ENCODE results near the gene MAD1L1. TPM values are rescaled to one million over a fixed set of nuclear protein-coding genes. Genes with fewer than 3 reads are reported as not detected.

Gene MAD1L1
- total RNA-seq, 4 donors from 2014 or later = 8.0 to 52.7 (median 26.7) TPM

DNA sequence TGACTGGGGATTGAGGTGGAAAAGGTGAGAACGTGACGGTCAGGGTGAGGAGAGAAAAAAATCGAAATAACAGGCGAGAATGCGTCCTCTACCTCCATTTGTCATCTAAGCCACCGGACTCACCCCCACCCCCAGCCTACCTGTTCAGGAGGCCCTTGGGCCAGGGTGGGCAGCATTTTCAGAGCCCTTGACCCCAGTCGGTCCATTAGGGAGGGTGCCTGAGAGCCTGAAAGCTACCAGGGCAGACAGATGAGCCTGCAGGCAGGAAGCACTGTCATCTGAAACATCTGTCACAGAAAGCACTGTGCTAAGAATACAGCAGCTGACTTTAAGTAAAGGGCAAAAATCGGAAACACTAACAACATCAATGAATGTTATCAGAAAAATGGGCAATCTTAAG, 47.0 kb downstream of the MAD1L1 start:
- in situ Hi-C loops (cut with MboI; ENCODE audit: low pct_ligation_motif_present in 1 of 4, low pct_unique_long_range_greater_than_20kb in 1 of 4, low sequenced_read_pairs in 3 of 4) (no loop called here), intact Hi-C loops (cut with DNase I; ENCODE audit: low total_unique reads) (no loop called here)
- no peak for DNase-seq
- Histone ChIP-seq H3K27me3 (no peaks in the 10 kb centered on the region), H3K27ac (no peak overlapping the region), H3K4me1 (no peaks in the 10 kb centered on the region), H3K9me3 (peaks cover 5% of the 10 kb centered on the region in 2 donors), H3K4me3 (no peak overlapping the region), H3K36me3 (no peaks in the 10 kb centered on the region)
- TF ChIP-seq POLR2AphosphoS5 (IDR thresholded peaks at IDR 0.05) (no peak), EP300 (IDR thresholded peaks at IDR 0.05; ENCODE audit: low read depth) (no peak), POLR2A (IDR thresholded peaks at IDR 0.05) (no peak)
- TF ChIP-seq, protein P1, sequence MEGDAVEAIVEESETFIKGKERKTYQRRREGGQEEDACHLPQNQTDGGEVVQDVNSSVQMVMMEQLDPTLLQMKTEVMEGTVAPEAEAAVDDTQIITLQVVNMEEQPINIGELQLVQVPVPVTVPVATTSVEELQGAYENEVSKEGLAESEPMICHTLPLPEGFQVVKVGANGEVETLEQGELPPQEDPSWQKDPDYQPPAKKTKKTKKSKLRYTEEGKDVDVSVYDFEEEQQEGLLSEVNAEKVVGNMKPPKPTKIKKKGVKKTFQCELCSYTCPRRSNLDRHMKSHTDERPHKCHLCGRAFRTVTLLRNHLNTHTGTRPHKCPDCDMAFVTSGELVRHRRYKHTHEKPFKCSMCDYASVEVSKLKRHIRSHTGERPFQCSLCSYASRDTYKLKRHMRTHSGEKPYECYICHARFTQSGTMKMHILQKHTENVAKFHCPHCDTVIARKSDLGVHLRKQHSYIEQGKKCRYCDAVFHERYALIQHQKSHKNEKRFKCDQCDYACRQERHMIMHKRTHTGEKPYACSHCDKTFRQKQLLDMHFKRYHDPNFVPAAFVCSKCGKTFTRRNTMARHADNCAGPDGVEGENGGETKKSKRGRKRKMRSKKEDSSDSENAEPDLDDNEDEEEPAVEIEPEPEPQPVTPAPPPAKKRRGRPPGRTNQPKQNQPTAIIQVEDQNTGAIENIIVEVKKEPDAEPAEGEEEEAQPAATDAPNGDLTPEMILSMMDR (IDR thresholded peaks at IDR 0.05) = no peak
- 92 to 93% methylated on average over 7 to 8 of the region's 8 CpGs for WGBS, 2 donors (ENCODE audit: low coverage in 1 of 2)

DNA sequence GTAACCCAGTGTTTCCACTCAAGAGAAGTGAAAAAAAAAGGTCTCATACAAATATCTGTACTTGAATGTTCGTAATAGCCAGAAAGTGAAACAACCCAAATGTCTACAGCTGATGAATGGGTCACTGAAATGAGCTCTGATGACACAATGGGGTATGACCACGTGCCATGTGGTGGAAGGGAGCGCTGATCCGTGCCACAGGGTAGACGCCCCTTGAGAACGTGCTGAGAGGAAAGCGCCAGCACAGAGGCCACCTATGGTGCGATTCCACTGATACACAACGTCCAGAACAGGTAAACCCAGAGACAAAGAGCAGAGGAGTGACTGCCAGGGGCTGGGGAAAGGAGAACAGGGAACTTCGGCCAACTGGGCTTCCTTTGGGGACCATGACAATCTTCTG, 50.3 kb downstream of the MAD1L1 start:
- Histone ChIP-seq H3K27ac (no peak overlapping the region), H3K27me3 (no peaks in the 10 kb centered on the region), H3K4me3 (no peak overlapping the region), H3K4me1 (no peaks in the 10 kb centered on the region), H3K9me3 (no peaks in the 10 kb centered on the region), H3K36me3 (no peaks in the 10 kb centered on the region)
- WGBS, 2 donors (ENCODE audit: low coverage in 1 of 2) = 83% methylated on average over 3 to 10 of the region's 10 CpGs
- intact Hi-C loops (cut with DNase I; ENCODE audit: low total_unique reads) = no loop called here
- TF ChIP-seq POLR2AphosphoS5 (IDR thresholded peaks at IDR 0.05) = no peak
- TF ChIP-seq POLR2A (IDR thresholded peaks at IDR 0.05) = no peak
- TF ChIP-seq, protein P1 (IDR thresholded peaks at IDR 0.05) = no peak
- no peak for TF ChIP-seq EP300 (IDR thresholded peaks at IDR 0.05; ENCODE audit: low read depth)
- in situ Hi-C loops (cut with MboI; ENCODE audit: low pct_ligation_motif_present in 1 of 4, low pct_unique_long_range_greater_than_20kb in 1 of 4, low sequenced_read_pairs in 3 of 4) = no loop called here
- DNase-seq = no peak

DNA sequence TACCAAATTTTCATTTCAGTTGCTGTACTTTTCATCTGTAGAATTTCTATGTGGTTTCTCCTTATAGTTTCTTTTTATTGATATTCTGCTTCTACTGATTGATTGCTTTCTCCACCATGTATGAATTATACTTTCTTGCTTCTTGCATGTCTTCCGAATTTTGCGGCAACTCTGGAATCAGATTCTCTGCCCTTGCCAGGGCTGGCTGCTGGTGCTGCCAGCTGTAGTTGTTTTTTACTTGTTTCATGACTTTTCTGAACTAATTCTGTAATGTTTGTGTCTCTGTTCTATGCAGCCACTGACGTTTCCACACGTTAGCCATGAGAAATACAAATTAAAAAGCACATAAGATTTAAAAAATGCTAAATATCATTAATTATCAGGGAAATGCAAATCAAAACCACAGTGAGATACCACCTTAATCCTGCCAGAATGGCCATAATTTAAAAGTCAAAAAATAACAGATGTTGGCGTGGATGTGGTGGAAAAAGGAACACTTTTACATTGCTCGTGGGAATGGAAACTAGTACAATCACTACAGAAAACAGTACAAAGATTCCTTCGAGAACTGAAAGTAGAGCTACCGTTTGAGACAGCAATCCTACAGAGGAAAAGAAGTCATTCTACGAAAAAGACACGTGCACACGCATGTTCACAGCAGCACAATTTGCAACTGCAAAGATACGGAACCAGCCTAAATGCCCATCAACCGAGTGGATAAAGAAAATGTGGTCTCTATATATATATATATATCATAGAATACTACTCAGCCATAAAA, 51.5 kb downstream of the MAD1L1 start:
- no peak for DNase-seq
- in situ Hi-C loops (cut with MboI; ENCODE audit: low pct_ligation_motif_present in 1 of 4, low pct_unique_long_range_greater_than_20kb in 1 of 4, low sequenced_read_pairs in 3 of 4) = no loop called here
- H3K36me3 ChIP-seq = no peaks in the 10 kb centered on the region
- intact Hi-C loops (cut with DNase I; ENCODE audit: low total_unique reads) = no loop called here
- H3K9me3 ChIP-seq = no peaks in the 10 kb centered on the region
- H3K27ac ChIP-seq = no peak overlapping the region
- WGBS, 2 donors (ENCODE audit: low coverage in 1 of 2) = 87 to 90% methylated on average over 12 to 13 of the region's 13 CpGs
- H3K4me3 ChIP-seq = no peak overlapping the region
- no peaks in the 10 kb centered on the region for H3K4me1 ChIP-seq
- TF ChIP-seq, protein P1 (IDR thresholded peaks at IDR 0.05) = no peak
- TF ChIP-seq EP300 (IDR thresholded peaks at IDR 0.05; ENCODE audit: low read depth) (no peak), POLR2A (IDR thresholded peaks at IDR 0.05) (no peak), POLR2AphosphoS5 (IDR thresholded peaks at IDR 0.05) (no peak)
- H3K27me3 ChIP-seq = no peaks in the 10 kb centered on the region

DNA sequence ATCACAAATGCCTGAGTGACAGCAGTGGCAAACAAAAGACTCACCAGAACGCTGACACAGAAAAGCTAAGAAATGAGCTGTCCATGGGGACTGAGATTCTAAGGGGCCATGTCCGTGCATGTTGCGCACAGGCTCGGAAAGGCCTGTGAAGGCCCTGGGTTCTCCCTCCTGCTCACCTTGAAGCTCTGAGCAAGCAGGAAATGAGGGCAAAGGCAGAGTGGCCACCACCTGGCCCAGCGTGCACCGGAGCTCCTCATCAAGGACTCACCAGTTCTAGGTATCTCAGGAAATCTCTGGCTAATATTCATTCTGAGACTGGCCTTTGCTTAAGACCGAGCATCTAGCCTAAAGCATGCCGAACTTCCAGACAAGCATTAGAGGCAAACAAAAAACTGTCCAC, 52.7 kb downstream of the MAD1L1 start:
- peaks cover 0 to under 1% (median 0%) of the 10 kb centered on the region in 4 donors for H3K4me1 ChIP-seq
- 86 to 93% methylated on average over 3 to 8 of the region's 8 CpGs for WGBS, 2 donors (ENCODE audit: low coverage in 1 of 2)
- no peak overlapping the region for H3K4me3 ChIP-seq
- DNase-seq = no peak
- TF ChIP-seq POLR2A (IDR thresholded peaks at IDR 0.05) = no peak
- TF ChIP-seq, protein P1 (IDR thresholded peaks at IDR 0.05) = no peak
- TF ChIP-seq EP300 (IDR thresholded peaks at IDR 0.05; ENCODE audit: low read depth) = no peak
- TF ChIP-seq POLR2AphosphoS5 (IDR thresholded peaks at IDR 0.05) = no peak
- H3K9me3 ChIP-seq = no peaks in the 10 kb centered on the region
- in situ Hi-C loops (cut with MboI; ENCODE audit: low pct_ligation_motif_present in 1 of 4, low pct_unique_long_range_greater_than_20kb in 1 of 4, low sequenced_read_pairs in 3 of 4) (no loop called here), intact Hi-C loops (cut with DNase I; ENCODE audit: low total_unique reads) (no loop called here)
- H3K27me3 ChIP-seq = no peaks in the 10 kb centered on the region
- no peak overlapping the region for H3K27ac ChIP-seq
- H3K36me3 ChIP-seq = no peaks in the 10 kb centered on the region
